ENCODE results near the gene DNAAF5. TPM values are rescaled to one million over a fixed set of nuclear protein-coding genes. Genes with fewer than 3 reads are reported as not detected.
"Not testable (repeated sequence)": the region's sequence is repeated elsewhere in the genome, so short reads cannot be mapped to it uniquely, and the experiment has no call there.

Gene DNAAF5
- polyA plus RNA-seq, 2 donors, result 7.8 to 14.6 TPM

DNA sequence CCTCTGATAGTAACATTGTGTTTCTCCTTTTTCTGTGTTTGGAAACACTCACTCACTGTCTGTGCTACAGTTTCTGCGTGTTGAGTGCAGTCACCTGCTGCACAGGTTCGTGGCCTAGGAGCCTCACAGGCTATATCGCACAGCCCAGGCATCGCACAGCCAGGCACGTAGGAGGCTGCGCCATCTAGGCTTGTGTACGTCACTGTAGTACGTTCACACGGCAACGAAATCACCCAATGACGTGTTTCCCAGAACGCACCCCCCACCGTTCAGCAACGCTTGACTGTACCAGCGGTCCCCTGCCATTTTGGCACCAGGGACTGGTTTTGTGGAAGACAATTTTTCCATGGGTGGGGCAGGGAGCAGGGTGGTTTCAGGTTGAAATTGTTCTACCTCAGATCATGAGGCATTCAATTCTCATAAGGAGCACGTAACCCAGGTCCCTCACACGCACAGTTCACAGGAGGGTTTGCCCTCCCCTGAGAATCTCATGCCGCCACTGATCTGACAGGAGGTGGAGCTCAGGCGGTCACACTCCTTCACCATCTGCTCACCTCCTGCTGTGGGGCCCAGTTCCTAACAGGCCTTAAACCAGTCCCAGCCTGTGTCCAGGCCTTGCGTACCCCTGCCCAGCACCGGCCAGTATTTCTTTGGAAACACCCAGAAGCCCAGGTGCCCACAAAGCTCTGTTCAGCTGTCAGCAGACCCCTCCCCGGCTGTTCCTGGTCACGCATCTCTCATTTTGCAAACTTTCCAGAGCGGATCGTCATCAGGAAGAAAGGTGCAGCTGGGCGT, 23.8 kb downstream of the DNAAF5 start:
- H3K36me3 ChIP-seq (ENCODE audit: control insufficient read depth in 2 of 2, insufficient read depth in 2 of 2, low read length in 1 of 2), result peaks cover 6 to 26% of the 10 kb centered on the region in 2 donors
- no peak overlapping the region for H3K4me3 ChIP-seq (ENCODE audit: low read depth in 1 of 2, low read length in 2 of 2)
- H3K27ac ChIP-seq (ENCODE audit: low read depth in 2 of 2, low read length in 1 of 2), result no peak overlapping the region

DNA sequence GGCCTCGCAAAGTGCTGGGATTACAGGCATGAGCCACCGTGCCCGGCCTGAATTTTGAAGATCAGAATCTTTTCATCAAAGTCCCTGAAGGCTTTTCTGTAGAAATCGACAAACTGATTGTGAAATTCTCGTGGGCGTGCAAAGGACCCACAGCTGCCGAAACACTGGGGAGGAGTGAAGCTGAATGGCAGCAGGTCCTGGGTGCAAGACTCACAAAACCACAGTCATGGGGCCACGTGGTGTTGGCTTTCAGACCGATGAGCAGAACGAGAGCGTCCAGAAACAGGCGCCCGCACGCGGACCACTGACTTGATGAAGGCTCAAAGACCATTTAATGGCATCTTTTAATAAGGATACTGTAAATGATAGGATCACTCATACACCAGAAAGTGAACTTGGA, 25.3 kb downstream of the DNAAF5 start:
- Histone ChIP-seq H3K36me3 (ENCODE audit: control insufficient read depth in 2 of 2, insufficient read depth in 2 of 2, low read length in 1 of 2) (peaks cover 4 to 30% of the 10 kb centered on the region in 2 donors), H3K4me3 (ENCODE audit: low read depth in 1 of 2, low read length in 2 of 2) (no peak overlapping the region), H3K9me3 (ENCODE audit: control insufficient read depth in 2 of 2, insufficient read depth in 1 of 2, low read depth in 1 of 2, low read length in 1 of 2) (no peaks in the 10 kb centered on the region), H3K4me1 (ENCODE audit: control insufficient read depth in 2 of 2, insufficient read depth in 2 of 2, low read length in 1 of 2) (no peaks in the 10 kb centered on the region), H3K27ac (ENCODE audit: low read depth in 2 of 2, low read length in 1 of 2) (no peak overlapping the region), H3K27me3 (ENCODE audit: control insufficient read depth in 1 of 2, insufficient read depth in 2 of 2, low read length in 2 of 2) (no peaks in the 10 kb centered on the region)
- WGBS, 2 donors, result 90 to 92% methylated on average over 15 of the region's 15 CpGs

More for the DNA sequence above, 23.8 kb downstream of the DNAAF5 start:
- Histone ChIP-seq H3K4me1 (ENCODE audit: control insufficient read depth in 2 of 2, insufficient read depth in 2 of 2, low read length in 1 of 2) (no peaks in the 10 kb centered on the region), H3K9me3 (ENCODE audit: control insufficient read depth in 2 of 2, insufficient read depth in 1 of 2, low read depth in 1 of 2, low read length in 1 of 2) (no peaks in the 10 kb centered on the region), H3K27me3 (ENCODE audit: control insufficient read depth in 1 of 2, insufficient read depth in 2 of 2, low read length in 2 of 2) (no peaks in the 10 kb centered on the region)
- 95 to 96% methylated on average over 26 of the region's 26 CpGs for WGBS, 2 donors

DNA sequence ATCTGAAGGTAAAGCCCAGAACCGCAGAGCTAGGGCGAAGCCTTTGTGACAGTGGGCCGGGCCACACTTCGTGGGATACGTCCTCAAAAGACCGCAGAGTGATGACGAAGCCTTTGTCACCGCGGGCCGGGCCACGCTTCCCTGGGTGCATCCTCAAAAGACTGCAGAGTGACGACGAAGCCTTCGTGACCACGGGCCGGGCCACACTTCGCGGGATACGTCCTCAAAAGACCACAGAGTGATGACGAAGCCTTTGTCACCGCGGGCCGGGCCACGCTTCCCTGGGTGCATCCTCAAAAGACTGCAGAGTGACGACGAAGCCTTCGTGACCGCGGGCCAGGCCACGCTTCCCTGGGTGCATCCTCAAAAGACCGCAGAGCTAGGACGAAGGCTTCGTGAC, 25.8 kb downstream of the DNAAF5 start:
- H3K27ac ChIP-seq (ENCODE audit: low read depth in 2 of 2, low read length in 1 of 2); H3K4me1 ChIP-seq (ENCODE audit: control insufficient read depth in 2 of 2, insufficient read depth in 2 of 2, low read length in 1 of 2); H3K4me3 ChIP-seq (ENCODE audit: low read depth in 1 of 2, low read length in 2 of 2); H3K9me3 ChIP-seq (ENCODE audit: control insufficient read depth in 2 of 2, insufficient read depth in 1 of 2, low read depth in 1 of 2, low read length in 1 of 2); H3K27me3 ChIP-seq (ENCODE audit: control insufficient read depth in 1 of 2, insufficient read depth in 2 of 2, low read length in 2 of 2): not testable (repeated sequence)
- 95 to 97% methylated on average over 33 of the region's 33 CpGs for WGBS, 2 donors
- peaks cover 4 to 35% of the 10 kb centered on the region in 2 donors for H3K36me3 ChIP-seq (ENCODE audit: control insufficient read depth in 2 of 2, insufficient read depth in 2 of 2, low read length in 1 of 2)

DNA sequence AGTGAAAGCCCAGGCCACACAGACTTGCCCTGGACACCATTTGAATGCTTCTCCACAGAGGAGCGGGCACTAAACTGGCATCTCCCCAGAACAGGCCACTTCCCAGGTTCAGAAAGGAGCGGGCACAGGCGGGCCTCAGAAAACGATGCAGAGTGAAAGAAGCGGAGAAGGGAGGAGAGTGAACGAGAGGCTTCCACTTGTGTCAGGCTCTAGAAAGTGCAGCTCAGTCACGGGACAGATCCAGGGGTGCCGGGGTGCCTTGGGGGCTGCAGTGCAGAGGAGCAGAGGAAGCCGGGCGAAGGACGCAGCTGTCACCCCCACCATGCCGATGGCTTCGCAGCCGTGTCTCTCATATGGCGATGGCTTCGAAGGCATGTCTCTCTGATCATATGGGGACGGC, 26.7 kb downstream of the DNAAF5 start:
- 97 to 98% methylated on average over 17 of the region's 17 CpGs for WGBS, 2 donors
- H3K27ac ChIP-seq (ENCODE audit: low read depth in 2 of 2, low read length in 1 of 2), result no peak overlapping the region

DNA sequence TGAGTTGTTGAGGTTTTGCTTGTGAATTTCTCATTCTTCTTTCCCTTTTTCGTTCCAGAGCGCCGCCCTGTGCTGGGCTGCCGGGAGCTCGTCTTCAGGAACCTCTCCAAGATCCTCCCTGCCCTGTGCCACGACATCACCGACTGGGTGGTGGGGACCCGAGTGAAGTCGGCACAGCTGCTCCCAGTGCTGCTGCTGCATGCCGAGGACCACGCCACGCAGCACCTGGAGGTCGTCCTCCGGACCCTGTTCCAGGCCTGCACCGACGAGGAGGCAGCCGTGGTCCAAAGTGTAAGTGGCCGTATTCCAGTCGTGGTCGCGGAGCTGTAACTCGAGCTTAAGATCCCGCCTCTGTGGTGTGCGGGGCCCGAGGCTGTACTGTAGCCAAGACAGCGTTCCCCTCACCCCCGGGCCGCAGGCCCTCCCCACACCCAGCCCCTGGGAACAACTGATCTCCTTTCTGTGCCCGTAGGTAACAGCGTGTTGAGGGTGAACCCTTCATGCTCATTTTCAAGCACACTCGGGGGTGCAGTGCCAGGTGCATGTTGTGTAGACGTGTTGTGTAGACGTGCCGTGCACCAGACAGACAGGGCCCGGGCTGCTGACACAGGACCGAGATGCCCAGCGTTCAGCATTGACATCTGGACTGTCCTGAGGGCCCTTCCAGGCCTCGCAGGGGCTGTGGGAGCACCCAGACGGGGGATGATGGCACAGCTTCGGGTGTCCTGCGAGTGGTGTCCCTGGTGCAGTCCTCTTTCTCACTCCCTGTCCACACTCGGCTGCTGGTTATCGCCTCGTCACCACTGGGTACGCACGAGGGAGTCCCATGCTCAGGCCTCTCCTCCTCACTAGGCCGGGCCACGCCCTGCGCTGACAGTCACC, 28.3 kb downstream of the DNAAF5 start:
- H3K27ac ChIP-seq (ENCODE audit: low read depth in 2 of 2, low read length in 1 of 2), result no peak overlapping the region
- no peaks in the 10 kb centered on the region for H3K9me3 ChIP-seq (ENCODE audit: control insufficient read depth in 2 of 2, insufficient read depth in 1 of 2, low read depth in 1 of 2, low read length in 1 of 2)
- H3K36me3 ChIP-seq (ENCODE audit: control insufficient read depth in 2 of 2, insufficient read depth in 2 of 2, low read length in 1 of 2), result peaks cover 8 to 36% of the 10 kb centered on the region in 2 donors
- WGBS, 2 donors, result 94 to 95% methylated on average over 49 of the region's 49 CpGs
- H3K27me3 ChIP-seq (ENCODE audit: control insufficient read depth in 1 of 2, insufficient read depth in 2 of 2, low read length in 2 of 2), result no peaks in the 10 kb centered on the region
- no peak overlapping the region for H3K4me3 ChIP-seq (ENCODE audit: low read depth in 1 of 2, low read length in 2 of 2)
- no peaks in the 10 kb centered on the region for H3K4me1 ChIP-seq (ENCODE audit: control insufficient read depth in 2 of 2, insufficient read depth in 2 of 2, low read length in 1 of 2)

More for the DNA sequence above, 26.7 kb downstream of the DNAAF5 start:
- H3K27me3 ChIP-seq (ENCODE audit: control insufficient read depth in 1 of 2, insufficient read depth in 2 of 2, low read length in 2 of 2), result no peaks in the 10 kb centered on the region
- no peaks in the 10 kb centered on the region for H3K4me1 ChIP-seq (ENCODE audit: control insufficient read depth in 2 of 2, insufficient read depth in 2 of 2, low read length in 1 of 2)
- no peaks in the 10 kb centered on the region for H3K9me3 ChIP-seq (ENCODE audit: control insufficient read depth in 2 of 2, insufficient read depth in 1 of 2, low read depth in 1 of 2, low read length in 1 of 2)
- no peak overlapping the region for H3K4me3 ChIP-seq (ENCODE audit: low read depth in 1 of 2, low read length in 2 of 2)
- peaks cover 8 to 36% of the 10 kb centered on the region in 2 donors for H3K36me3 ChIP-seq (ENCODE audit: control insufficient read depth in 2 of 2, insufficient read depth in 2 of 2, low read length in 1 of 2)

DNA sequence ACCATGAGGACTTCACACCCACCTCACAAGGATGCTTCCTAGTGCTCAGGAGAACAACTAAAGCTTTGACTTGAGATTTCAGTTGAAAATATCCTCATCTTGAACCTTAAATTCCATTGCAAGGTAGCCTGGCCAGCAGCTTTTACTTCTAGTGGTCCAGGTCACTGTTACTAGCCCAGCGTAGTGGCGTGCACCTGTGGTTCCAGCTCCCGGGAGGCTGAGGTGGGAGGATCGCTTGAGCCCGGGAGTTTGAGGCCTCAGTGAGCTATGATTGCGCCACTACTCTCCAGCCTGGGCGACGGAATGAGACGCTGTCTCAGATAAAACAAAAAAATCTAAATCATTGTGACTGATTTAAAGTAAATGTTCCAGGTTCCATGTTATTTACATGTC, 28.9 kb downstream of the DNAAF5 start:
- H3K36me3 ChIP-seq (ENCODE audit: control insufficient read depth in 2 of 2, insufficient read depth in 2 of 2, low read length in 1 of 2), result peaks cover 8 to 36% of the 10 kb centered on the region in 2 donors
- H3K9me3 ChIP-seq (ENCODE audit: control insufficient read depth in 2 of 2, insufficient read depth in 1 of 2, low read depth in 1 of 2, low read length in 1 of 2), result no peaks in the 10 kb centered on the region
- H3K4me3 ChIP-seq (ENCODE audit: low read depth in 1 of 2, low read length in 2 of 2), result no peak overlapping the region
- no peaks in the 10 kb centered on the region for H3K27me3 ChIP-seq (ENCODE audit: control insufficient read depth in 1 of 2, insufficient read depth in 2 of 2, low read length in 2 of 2)
- H3K27ac ChIP-seq (ENCODE audit: low read depth in 2 of 2, low read length in 1 of 2), result no peak overlapping the region
- H3K4me1 ChIP-seq (ENCODE audit: control insufficient read depth in 2 of 2, insufficient read depth in 2 of 2, low read length in 1 of 2), result no peaks in the 10 kb centered on the region
- 87 to 96% methylated on average over 9 of the region's 9 CpGs for WGBS, 2 donors

DNA sequence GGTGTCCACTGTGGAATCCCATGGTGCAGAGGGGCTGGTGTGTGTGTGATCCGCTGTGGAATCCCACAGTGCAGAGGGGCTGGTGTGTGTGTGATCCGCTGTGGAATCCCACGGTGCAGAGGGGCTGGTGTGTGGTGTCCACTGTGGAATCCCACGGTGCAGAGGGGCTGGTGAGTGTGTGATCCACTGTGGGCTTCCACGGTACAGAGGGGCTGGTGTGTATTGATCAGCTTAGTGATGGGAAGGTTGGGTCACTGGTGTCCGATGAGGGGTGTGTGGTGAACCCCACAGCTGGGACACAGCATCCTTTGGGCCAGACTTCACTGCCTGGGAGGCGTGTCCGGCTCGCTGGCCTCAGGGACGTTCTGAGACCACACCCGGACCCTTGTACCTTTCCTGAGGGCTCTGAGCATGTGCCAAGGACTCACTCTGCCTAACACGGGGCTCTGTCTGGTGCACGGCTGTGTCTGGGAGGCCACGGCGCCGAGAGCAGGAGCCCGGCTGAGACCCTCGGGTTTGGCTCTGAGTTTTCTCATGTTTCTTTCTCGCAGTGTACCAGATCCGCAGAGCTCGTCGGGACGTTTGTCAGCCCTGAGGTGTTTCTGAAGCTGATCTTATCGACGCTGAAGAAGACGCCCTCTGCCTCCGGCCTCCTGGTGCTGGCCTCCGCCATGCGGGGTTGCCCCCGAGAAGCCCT, 29.9 kb downstream of the DNAAF5 start:
- Histone ChIP-seq H3K36me3 (ENCODE audit: control insufficient read depth in 2 of 2, insufficient read depth in 2 of 2, low read length in 1 of 2) (peaks cover 8 to 40% of the 10 kb centered on the region in 2 donors), H3K27me3 (ENCODE audit: control insufficient read depth in 1 of 2, insufficient read depth in 2 of 2, low read length in 2 of 2) (no peaks in the 10 kb centered on the region), H3K4me1 (ENCODE audit: control insufficient read depth in 2 of 2, insufficient read depth in 2 of 2, low read length in 1 of 2) (no peaks in the 10 kb centered on the region), H3K4me3 (ENCODE audit: low read depth in 1 of 2, low read length in 2 of 2) (no peak overlapping the region), H3K9me3 (ENCODE audit: control insufficient read depth in 2 of 2, insufficient read depth in 1 of 2, low read depth in 1 of 2, low read length in 1 of 2) (no peaks in the 10 kb centered on the region), H3K27ac (ENCODE audit: low read depth in 2 of 2, low read length in 1 of 2) (no peak overlapping the region)
- WGBS, 2 donors, result 93 to 95% methylated on average over 29 to 30 of the region's 30 CpGs

DNA sequence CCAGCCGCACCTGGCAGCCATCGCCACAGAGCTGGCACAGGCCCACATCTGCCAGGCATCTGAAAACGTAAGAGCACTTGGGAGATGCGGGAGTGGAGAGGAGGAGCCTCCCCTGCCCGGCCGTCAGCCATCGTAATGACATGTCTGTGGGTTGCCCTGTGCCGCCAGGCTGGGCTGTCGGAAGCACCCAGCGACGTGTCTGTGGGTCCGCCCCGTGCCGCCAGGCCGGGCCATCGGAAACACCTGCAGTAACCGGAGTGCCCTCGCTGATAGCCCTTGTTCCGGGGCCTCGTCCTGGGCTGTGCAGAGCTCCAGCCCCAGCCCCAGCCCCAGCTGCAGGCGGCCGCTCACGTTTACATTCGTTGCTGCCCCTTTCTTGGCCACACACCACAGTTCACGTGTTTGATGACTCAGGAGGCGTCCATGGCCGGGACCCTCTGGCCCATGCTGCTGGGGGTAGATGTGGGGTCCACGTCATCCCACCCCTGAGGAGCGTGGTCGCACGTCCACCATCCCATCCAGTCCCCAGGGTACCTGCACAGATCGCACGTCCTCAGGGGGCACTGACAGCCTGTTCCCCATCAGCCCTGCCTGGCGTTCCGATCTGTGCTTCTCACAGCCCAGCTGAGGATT, 30.5 kb downstream of the DNAAF5 start:
- Histone ChIP-seq H3K27me3 (ENCODE audit: control insufficient read depth in 1 of 2, insufficient read depth in 2 of 2, low read length in 2 of 2) (no peaks in the 10 kb centered on the region), H3K9me3 (ENCODE audit: control insufficient read depth in 2 of 2, insufficient read depth in 1 of 2, low read depth in 1 of 2, low read length in 1 of 2) (no peaks in the 10 kb centered on the region), H3K4me1 (ENCODE audit: control insufficient read depth in 2 of 2, insufficient read depth in 2 of 2, low read length in 1 of 2) (no peaks in the 10 kb centered on the region), H3K27ac (ENCODE audit: low read depth in 2 of 2, low read length in 1 of 2) (no peak overlapping the region), H3K36me3 (ENCODE audit: control insufficient read depth in 2 of 2, insufficient read depth in 2 of 2, low read length in 1 of 2) (peaks cover 12 to 45% of the 10 kb centered on the region in 2 donors), H3K4me3 (ENCODE audit: low read depth in 1 of 2, low read length in 2 of 2) (no peak overlapping the region)
- 87 to 88% methylated on average over 34 to 35 of the region's 35 CpGs for WGBS, 2 donors

DNA sequence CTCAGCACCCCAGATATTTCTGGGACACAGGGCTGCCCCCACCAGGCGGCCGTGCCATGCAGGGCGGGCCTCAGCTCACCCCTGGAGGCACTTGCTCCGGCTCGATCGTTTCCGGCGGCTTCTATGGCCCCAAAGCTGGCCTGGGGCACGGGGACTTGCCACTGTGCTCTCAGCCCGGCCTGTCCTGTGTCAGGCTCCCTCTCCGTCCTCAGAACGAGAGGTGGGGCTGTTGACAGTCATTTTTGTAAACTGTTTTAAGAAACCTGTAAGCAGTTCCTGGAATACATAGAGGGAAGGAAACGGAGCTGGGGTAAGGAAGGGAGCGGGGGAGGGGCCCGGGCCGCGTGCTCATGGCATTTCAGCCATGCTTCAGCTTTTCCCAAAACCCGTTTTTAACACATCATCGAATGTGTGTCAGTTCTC, 31.3 kb downstream of the DNAAF5 start:
- H3K27me3 ChIP-seq (ENCODE audit: control insufficient read depth in 1 of 2, insufficient read depth in 2 of 2, low read length in 2 of 2), result no peaks in the 10 kb centered on the region
- H3K36me3 ChIP-seq (ENCODE audit: control insufficient read depth in 2 of 2, insufficient read depth in 2 of 2, low read length in 1 of 2), result peaks cover 12 to 42% of the 10 kb centered on the region in 2 donors
- H3K4me3 ChIP-seq (ENCODE audit: low read depth in 1 of 2, low read length in 2 of 2), result no peak overlapping the region
- no peaks in the 10 kb centered on the region for H3K9me3 ChIP-seq (ENCODE audit: control insufficient read depth in 2 of 2, insufficient read depth in 1 of 2, low read depth in 1 of 2, low read length in 1 of 2)
- H3K27ac ChIP-seq (ENCODE audit: low read depth in 2 of 2, low read length in 1 of 2), result no peak overlapping the region
- 76 to 83% methylated on average over 19 of the region's 19 CpGs for WGBS, 2 donors
- no peaks in the 10 kb centered on the region for H3K4me1 ChIP-seq (ENCODE audit: control insufficient read depth in 2 of 2, insufficient read depth in 2 of 2, low read length in 1 of 2)

Data from esophagus (tissue), 2 donors.